GM19452 (cell line): ENCODE measurements around the gene TFF1.

Experiments used
- ATAC-seq: cut with Tn5 transposase; IDR thresholded peaks from one replicate; pipeline ENCODE4 v1.9.1; 2021; ENCODE audit not compliant: unreplicated experiment

TFF1 gene

GRCh38 chr21:42346866-42347600, 19.3 kb downstream of the TFF1 start:
- ATAC-seq, result no peak

- no peak for ATAC-seq
These were observed 19.9 kb downstream of the TFF1 start for GRCh38 chr21:42346441-42346840.

- no peak for ATAC-seq
These were observed 21.7 kb downstream of the TFF1 start for GRCh38 chr21:42344631-42345030.

GRCh38 chr21:42343963-42344510, 22.3 kb downstream of the TFF1 start:
- no peak for ATAC-seq

GRCh38 chr21:42343556-42343955, 22.8 kb downstream of the TFF1 start:
- ATAC-seq, result no peak

GRCh38 chr21:42343101-42343500, 23.2 kb downstream of the TFF1 start:
- no peak for ATAC-seq

- no peak for ATAC-seq
These were observed 24.4 kb downstream of the TFF1 start for GRCh38 chr21:42341776-42342542.

- ATAC-seq, result no peak
These were observed 25.9 kb downstream of the TFF1 start for GRCh38 chr21:42340187-42341050.

- no peak for ATAC-seq
These were observed 27.3 kb downstream of the TFF1 start for GRCh38 chr21:42338729-42339715.

- no peak for ATAC-seq
These were observed 28.3 kb downstream of the TFF1 start for GRCh38 chr21:42337830-42338728.

GRCh38 chr21:42337276-42337675, 29.1 kb downstream of the TFF1 start:
- ATAC-seq, result no peak

GRCh38 chr21:42336054-42336453, 30.3 kb downstream of the TFF1 start:
- ATAC-seq, result no peak

- ATAC-seq, result no peak
These were observed 33.6 kb downstream of the TFF1 start for GRCh38 chr21:42332557-42333317.

- ATAC-seq, result no peak
These were observed 34.7 kb downstream of the TFF1 start for GRCh38 chr21:42331660-42332059.

GRCh38 chr21:42330380-42331371, 35.7 kb downstream of the TFF1 start:
- ATAC-seq, result no peak

GRCh38 chr21:42324896-42325295, 41.4 kb downstream of the TFF1 start:
- no peak for ATAC-seq

- ATAC-seq, result no peak
These were observed 44.5 kb downstream of the TFF1 start for GRCh38 chr21:42321845-42322244.
